ENCODE results near the gene IZUMO2. TPM values are rescaled to one million over a fixed set of nuclear protein-coding genes. Genes with fewer than 3 reads are reported as not detected.

Gene IZUMO2
- total and polyA plus RNA-seq, 2 experiments from 2014 or later: not detected

DNA sequence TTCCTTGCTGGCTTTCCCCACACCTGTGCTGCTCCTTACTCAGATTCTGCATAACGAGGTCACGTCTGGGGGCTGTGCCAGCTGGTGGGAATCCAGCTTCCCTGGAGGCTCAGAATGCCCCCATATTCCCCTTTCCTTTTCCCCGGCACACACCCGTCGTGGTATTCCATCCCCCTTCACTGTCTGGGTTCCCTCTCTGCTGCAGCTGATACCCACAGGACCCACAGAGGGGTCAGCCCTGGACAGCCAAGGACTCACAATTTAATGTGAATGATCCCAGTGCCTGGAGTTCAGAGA, 36.1 kb upstream of the IZUMO2 start:
- DNase-seq (ENCODE audit: low read depth in 1 of 2, low spot score in 1 of 2): no peak
- Histone ChIP-seq H3K27ac (no peak overlapping the region), H3K36me3 (no peaks in the 10 kb centered on the region), H3K4me3 (no peak overlapping the region), H3K4me1 (ENCODE audit: low read depth) (no peaks in the 10 kb centered on the region), H3K27me3 (peaks cover 25% of the 10 kb centered on the region), H3K9me3 (ENCODE audit: low read depth) (no peaks in the 10 kb centered on the region)
- TF ChIP-seq, protein P1, sequence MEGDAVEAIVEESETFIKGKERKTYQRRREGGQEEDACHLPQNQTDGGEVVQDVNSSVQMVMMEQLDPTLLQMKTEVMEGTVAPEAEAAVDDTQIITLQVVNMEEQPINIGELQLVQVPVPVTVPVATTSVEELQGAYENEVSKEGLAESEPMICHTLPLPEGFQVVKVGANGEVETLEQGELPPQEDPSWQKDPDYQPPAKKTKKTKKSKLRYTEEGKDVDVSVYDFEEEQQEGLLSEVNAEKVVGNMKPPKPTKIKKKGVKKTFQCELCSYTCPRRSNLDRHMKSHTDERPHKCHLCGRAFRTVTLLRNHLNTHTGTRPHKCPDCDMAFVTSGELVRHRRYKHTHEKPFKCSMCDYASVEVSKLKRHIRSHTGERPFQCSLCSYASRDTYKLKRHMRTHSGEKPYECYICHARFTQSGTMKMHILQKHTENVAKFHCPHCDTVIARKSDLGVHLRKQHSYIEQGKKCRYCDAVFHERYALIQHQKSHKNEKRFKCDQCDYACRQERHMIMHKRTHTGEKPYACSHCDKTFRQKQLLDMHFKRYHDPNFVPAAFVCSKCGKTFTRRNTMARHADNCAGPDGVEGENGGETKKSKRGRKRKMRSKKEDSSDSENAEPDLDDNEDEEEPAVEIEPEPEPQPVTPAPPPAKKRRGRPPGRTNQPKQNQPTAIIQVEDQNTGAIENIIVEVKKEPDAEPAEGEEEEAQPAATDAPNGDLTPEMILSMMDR (IDR thresholded peaks at IDR 0.05; ENCODE audit: low read depth, low read length): no peak

DNA sequence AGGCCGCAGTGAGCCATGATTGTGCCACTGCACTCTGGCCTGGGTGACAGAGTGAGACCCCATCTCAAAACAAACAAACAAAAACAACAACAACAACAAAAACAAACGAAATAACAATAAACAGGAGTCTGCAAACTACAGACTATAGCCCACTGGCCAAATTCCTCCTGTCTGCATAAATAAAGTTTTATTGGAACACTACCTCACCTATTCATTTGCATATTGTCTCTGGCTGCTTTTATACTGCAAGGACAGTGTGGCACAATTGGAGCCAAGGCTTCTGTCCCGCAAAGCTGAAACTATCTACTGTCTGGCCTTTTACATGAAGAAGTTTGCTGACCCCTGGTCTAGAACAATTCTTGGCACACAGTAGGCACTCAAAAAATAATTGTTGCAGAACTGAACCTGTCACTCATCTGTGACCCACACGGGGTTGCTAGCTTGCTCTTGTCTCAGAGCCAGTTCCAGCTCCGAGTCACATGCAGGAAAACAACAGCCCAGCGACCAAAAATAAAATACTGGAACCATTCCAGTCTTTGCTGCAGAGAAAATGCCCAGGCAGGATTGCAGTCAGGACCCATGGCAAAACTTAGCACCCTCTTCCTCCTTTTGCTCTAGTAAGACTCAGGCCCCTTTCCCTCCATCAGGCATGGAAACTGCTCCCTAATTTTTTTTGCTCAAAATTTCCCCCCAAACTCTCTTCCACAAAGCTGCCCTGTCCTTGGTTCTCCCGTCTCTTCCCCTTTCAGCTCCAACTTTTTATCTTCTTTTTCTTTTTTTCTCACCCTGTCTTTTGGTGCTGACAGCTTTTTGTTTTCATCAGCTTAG, 35.6 kb upstream of the IZUMO2 start:
- no peak for DNase-seq (ENCODE audit: low read depth in 1 of 2, low spot score in 1 of 2)
- H3K4me1 ChIP-seq (ENCODE audit: low read depth): no peaks in the 10 kb centered on the region
- no peak overlapping the region for H3K27ac ChIP-seq
- H3K4me3 ChIP-seq: no peak overlapping the region
- TF ChIP-seq, protein P1 (IDR thresholded peaks at IDR 0.05; ENCODE audit: low read depth, low read length): no peak
- no peaks in the 10 kb centered on the region for H3K36me3 ChIP-seq
- no peaks in the 10 kb centered on the region for H3K9me3 ChIP-seq (ENCODE audit: low read depth)
- peaks cover 20% of the 10 kb centered on the region for H3K27me3 ChIP-seq

DNA sequence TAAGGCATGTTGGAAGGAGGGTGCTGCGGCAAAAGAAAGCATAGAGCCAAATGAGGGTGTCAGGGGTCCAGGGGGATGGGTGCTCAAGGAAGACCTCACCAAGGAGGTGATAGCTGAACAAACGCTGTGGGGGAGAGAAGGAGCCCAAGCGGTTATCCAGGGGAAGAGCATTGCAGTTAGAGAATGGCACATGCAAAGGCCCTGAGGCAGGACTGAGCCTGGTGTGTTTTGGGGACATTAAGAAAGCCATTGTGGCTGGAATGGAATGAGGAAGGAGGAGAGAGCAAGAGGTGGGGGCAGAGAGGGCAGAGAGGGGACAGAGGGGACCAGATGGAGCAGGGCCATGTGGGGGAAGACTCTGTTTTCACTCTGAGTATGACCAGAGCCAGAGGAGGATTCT, 34.3 kb upstream of the IZUMO2 start:
- TF ChIP-seq, protein P1 (IDR thresholded peaks at IDR 0.05; ENCODE audit: low read depth, low read length): no peak
- H3K27me3 ChIP-seq: peaks cover 16% of the 10 kb centered on the region

GRCh38 chr19:50196322-50196932, 33.3 kb upstream of the IZUMO2 start:
- Histone ChIP-seq H3K27me3 (peaks cover 9% of the 10 kb centered on the region), H3K9me3 (ENCODE audit: low read depth) (no peaks in the 10 kb centered on the region), H3K27ac (no peak overlapping the region), H3K4me3 (no peak overlapping the region), H3K4me1 (ENCODE audit: low read depth) (no peaks in the 10 kb centered on the region), H3K36me3 (no peaks in the 10 kb centered on the region)
- DNase-seq (ENCODE audit: low read depth in 1 of 2, low spot score in 1 of 2): no peak
- TF ChIP-seq, protein P1 (IDR thresholded peaks at IDR 0.05; ENCODE audit: low read depth, low read length): no peak

More for the DNA sequence above, 34.3 kb upstream of the IZUMO2 start:
- no peaks in the 10 kb centered on the region for H3K9me3 ChIP-seq (ENCODE audit: low read depth)
- no peak for DNase-seq (ENCODE audit: low read depth in 1 of 2, low spot score in 1 of 2)
- no peaks in the 10 kb centered on the region for H3K4me1 ChIP-seq (ENCODE audit: low read depth)
- H3K4me3 ChIP-seq: no peak overlapping the region
- H3K36me3 ChIP-seq: no peaks in the 10 kb centered on the region
- H3K27ac ChIP-seq: no peak overlapping the region

DNA sequence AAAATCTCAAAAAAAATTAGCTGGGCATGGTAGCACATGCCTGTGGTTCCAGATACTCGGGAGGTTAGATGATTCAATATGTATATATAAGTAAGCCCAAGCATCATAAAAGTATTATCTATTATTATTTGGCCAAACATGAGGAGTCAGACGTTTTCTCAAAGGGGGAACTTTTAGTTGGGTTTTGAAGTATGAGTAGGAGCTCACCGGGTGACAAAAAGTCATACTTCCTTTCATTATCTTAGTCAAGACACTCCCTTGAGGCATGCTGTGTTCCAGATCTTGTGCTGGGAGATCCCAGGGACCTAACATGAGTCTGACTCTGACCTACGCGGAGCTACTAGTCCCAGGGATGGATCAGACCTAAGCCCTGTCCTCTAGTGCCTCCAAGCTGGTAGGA, 32.1 kb upstream of the IZUMO2 start:
- no peaks in the 10 kb centered on the region for H3K4me1 ChIP-seq (ENCODE audit: low read depth)
- no peak overlapping the region for H3K4me3 ChIP-seq
- H3K27ac ChIP-seq: no peak overlapping the region
- TF ChIP-seq, protein P1 (IDR thresholded peaks at IDR 0.05; ENCODE audit: low read depth, low read length): no peak
- no peak for DNase-seq (ENCODE audit: low read depth in 1 of 2, low spot score in 1 of 2)
- no peaks in the 10 kb centered on the region for H3K36me3 ChIP-seq
- peaks cover 3% of the 10 kb centered on the region for H3K27me3 ChIP-seq
- H3K9me3 ChIP-seq (ENCODE audit: low read depth): no peaks in the 10 kb centered on the region
